ENCODE results near the gene SDHB.

Gene SDHB

DNA sequence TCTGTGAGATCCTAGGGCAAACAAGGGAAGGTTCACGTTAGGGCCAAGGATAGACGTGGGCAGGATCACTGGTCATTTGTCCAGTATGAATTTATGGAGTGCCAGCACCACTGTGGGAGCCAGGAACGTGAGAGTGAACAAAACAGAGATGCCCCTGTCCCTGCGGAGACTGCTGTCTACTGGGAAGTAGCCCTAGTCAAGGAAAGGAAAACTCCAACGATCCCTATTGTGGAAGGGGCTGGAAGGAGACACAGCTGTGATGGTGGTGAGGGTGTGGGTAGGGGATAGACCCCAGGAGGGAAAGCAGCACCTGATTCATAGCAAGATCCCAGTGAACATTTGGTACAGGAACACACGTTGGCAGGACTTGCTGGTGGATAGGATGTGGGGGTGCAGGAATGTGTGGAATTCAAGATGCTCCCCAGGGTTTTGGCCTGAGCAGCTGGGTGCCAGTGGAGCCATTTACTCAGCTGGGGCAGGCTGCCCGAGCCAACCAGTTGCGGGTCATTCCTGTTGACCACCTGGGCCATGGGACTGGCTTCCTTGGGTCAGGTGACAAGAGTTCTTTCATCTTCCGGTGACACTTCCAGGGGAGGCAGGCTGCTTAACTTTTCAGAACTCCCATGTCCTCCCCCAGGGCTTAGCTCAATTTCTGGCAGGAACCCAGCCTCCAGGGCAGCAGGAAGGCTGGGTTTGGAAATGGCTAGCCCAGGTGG, 40.9 kb downstream of the SDHB start:
- Histone ChIP-seq H3K4me1 (ENCODE audit: control insufficient read depth, insufficient read depth, low read depth, low read length) (peaks cover 50% of the 10 kb centered on the region), H2AK5ac (ENCODE audit: low read length, severe bottlenecking) (peak overlapping the region; percentile 90), H3K4ac (ENCODE audit: low read depth in 1 of 2, low read length in 2 of 2) (no peak overlapping the region), H3K9ac (ENCODE audit: low read length) (no peak overlapping the region), H2BK120ac (ENCODE audit: low read depth, low read length) (no peak overlapping the region), H3K9me3 (ENCODE audit: control insufficient read depth, low read length) (no peaks in the 10 kb centered on the region), H3K36me3 (ENCODE audit: control insufficient read depth in 1 of 2, insufficient read depth in 2 of 2, low read depth in 1 of 2, low read length in 2 of 2) (peaks cover 5 to 9% of the 10 kb centered on the region in 2 experiments), H3K27me3 (ENCODE audit: control insufficient read depth in 1 of 2, insufficient read depth in 1 of 2, low read length in 2 of 2) (no peaks in the 10 kb centered on the region), H4K8ac (ENCODE audit: low read length) (no peak overlapping the region), H3K4me3 (ENCODE audit: insufficient read depth in 1 of 2, low read depth in 1 of 2, low read length in 2 of 2) (no peak overlapping the region), H2BK12ac (ENCODE audit: low read length in 2 of 2) (no peak overlapping the region), H2BK5ac (ENCODE audit: low read depth, low read length, poor library complexity, severe bottlenecking) (peak overlapping the region; percentile 80), H3K23ac (ENCODE audit: low read length in 2 of 2) (no peak overlapping the region), H3K27ac (ENCODE audit: low read length, poor library complexity, severe bottlenecking) (peak overlapping the region; percentile 98), H3K14ac (ENCODE audit: low read length in 2 of 2) (no peak overlapping the region), H2AFZ (ENCODE audit: low read depth, low read length) (no peak overlapping the region), H3K18ac (ENCODE audit: low read depth in 1 of 2, low read length in 2 of 2) (no peak overlapping the region), H2BK15ac (ENCODE audit: low read depth, poor library complexity, severe bottlenecking) (no peak overlapping the region), H4K91ac (ENCODE audit: low read length) (no peak overlapping the region), H3K4me2 (ENCODE audit: low read length, poor library complexity, severe bottlenecking) (peak overlapping the region; percentile 8), H3K79me1 (replicated peaks; ENCODE audit: low read length, poor library complexity, severe bottlenecking) (no peaks in the 10 kb centered on the region)
- no peak for DNase-seq
- 79% methylated on average over 9 of the region's 9 CpGs for WGBS

DNA sequence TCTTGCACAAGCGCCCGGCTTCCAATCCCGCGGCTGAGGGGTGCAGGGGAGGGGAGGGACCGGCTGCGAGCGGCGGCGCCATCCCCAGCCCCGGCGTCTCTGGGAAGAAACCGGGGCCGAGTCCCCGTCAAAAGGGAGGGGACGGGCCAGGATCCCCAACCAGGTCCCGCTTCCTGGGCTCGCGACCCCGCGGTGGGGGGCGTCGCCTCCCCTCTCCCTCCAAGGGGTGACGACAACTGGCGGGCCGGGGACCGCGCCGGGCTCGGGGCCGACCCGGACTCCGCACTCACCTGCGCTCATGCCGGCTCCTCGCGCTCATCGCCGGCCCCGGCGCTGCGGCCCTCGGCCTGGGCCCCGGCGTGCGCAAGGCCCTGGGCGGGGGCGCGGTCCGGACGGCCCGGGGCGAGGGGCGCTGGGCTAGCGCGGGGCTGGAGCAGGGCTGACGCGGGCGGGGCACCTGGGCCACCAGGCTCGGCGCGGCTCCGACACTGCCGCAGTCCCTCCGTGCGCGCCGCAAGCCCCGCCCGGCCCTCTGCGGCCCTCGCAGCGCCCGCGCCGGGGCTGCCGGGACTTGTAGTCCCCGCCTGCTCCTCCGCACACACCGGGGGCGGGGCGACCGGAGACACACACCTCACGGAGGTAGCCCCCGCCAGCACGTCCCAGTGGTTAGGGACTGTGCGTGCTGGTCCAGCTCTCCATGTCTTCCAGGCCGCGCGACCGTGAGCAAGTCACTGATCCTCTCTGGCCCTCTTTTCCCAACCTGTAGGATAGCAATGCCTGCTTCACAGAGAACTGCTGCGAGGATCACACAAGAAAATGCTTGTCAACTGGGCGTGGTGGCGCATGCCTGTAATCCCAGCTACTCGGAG, 42.2 kb downstream of the SDHB start, which contains the start of gene ATP13A2:
TSS of gene ATP13A2 (minus strand) at position 490 of the 869 bp plus-strand sequence. CDS start at position 300, 190 bp downstream.
- Histone ChIP-seq H2BK5ac (ENCODE audit: low read depth, low read length, poor library complexity, severe bottlenecking) (peak within 1 kb of the TSS; percentile 79), H3K14ac (ENCODE audit: low read length in 2 of 2) (peak within 1 kb of the TSS in 1 of 2 experiments; percentile 66), H3K79me1 (replicated peaks; ENCODE audit: low read length, poor library complexity, severe bottlenecking) (peaks cover 3% of the 10 kb centered on the region), H4K8ac (ENCODE audit: low read length) (peak within 1 kb of the TSS; percentile 25), H2BK15ac (ENCODE audit: low read depth, poor library complexity, severe bottlenecking) (peak within 1 kb of the TSS; percentile 54), H3K4me1 (ENCODE audit: control insufficient read depth, insufficient read depth, low read depth, low read length) (peaks cover 53% of the 10 kb centered on the region), H4K91ac (ENCODE audit: low read length) (no peak within 1 kb of the TSS), H3K4me3 (ENCODE audit: insufficient read depth in 1 of 2, low read depth in 1 of 2, low read length in 2 of 2) (peak within 1 kb of the TSS; percentile 83 to 85), H2BK120ac (ENCODE audit: low read depth, low read length) (no peak within 1 kb of the TSS), H3K27me3 (ENCODE audit: control insufficient read depth in 1 of 2, insufficient read depth in 1 of 2, low read length in 2 of 2) (no peaks in the 10 kb centered on the region), H3K27ac (ENCODE audit: low read length, poor library complexity, severe bottlenecking) (peak within 1 kb of the TSS; percentile 98), H3K36me3 (ENCODE audit: control insufficient read depth in 1 of 2, insufficient read depth in 2 of 2, low read depth in 1 of 2, low read length in 2 of 2) (peaks cover 0 to 8% of the 10 kb centered on the region in 2 experiments), H2AFZ (ENCODE audit: low read depth, low read length) (peak within 1 kb of the TSS; percentile 94), H3K4ac (ENCODE audit: low read depth in 1 of 2, low read length in 2 of 2) (peak within 1 kb of the TSS; percentile 37 to 40), H3K9ac (ENCODE audit: low read length) (peak within 1 kb of the TSS; percentile 68), H3K4me2 (ENCODE audit: low read length, poor library complexity, severe bottlenecking) (peak within 1 kb of the TSS; percentile 95), H2BK12ac (ENCODE audit: low read length in 2 of 2) (peak within 1 kb of the TSS in 1 of 2 experiments; percentile 46), H2AK5ac (ENCODE audit: low read length, severe bottlenecking) (peak within 1 kb of the TSS; percentile 70), H3K18ac (ENCODE audit: low read depth in 1 of 2, low read length in 2 of 2) (peak within 1 kb of the TSS in 1 of 2 experiments; percentile 88), H3K9me3 (ENCODE audit: control insufficient read depth, low read length) (no peaks in the 10 kb centered on the region), H3K23ac (ENCODE audit: low read length in 2 of 2) (peak within 1 kb of the TSS in 1 of 2 experiments; percentile 95)
- peak; percentile 68 for DNase-seq
- 3% methylated on average over 72 of the region's 94 CpGs for WGBS

DNA sequence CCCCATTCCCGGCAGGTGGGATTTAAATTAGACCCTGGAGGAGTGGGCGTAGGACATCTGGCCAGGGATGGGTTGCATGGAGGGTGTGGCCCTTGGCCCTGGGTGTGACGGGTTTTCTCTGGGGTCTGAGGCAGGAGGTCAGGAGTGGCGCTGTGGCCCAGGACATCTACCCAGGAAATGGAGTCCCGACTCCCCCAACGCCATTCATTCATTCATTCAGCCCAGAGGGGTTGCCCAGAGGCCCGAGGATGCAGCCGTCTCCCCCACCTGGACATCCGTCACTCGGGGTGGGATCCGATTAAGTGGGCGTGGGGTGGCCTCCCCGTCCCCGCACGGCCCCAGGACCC, 42.8 kb downstream of the SDHB start:
- peak overlapping the region; percentile 19 for H3K27ac ChIP-seq (ENCODE audit: low read length, poor library complexity, severe bottlenecking)
- peak overlapping the region; percentile 79 for H2BK5ac ChIP-seq (ENCODE audit: low read depth, low read length, poor library complexity, severe bottlenecking)
- H3K4me2 ChIP-seq (ENCODE audit: low read length, poor library complexity, severe bottlenecking), result peak overlapping the region; percentile 95
- peaks cover 0 to 14% of the 10 kb centered on the region in 2 experiments for H3K36me3 ChIP-seq (ENCODE audit: control insufficient read depth in 1 of 2, insufficient read depth in 2 of 2, low read depth in 1 of 2, low read length in 2 of 2)
- no peaks in the 10 kb centered on the region for H3K9me3 ChIP-seq (ENCODE audit: control insufficient read depth, low read length)
- DNase-seq, result peak; percentile 6
- no peak overlapping the region for H2BK120ac ChIP-seq (ENCODE audit: low read depth, low read length)
- peak overlapping the region; percentile 83 to 85 for H3K4me3 ChIP-seq (ENCODE audit: insufficient read depth in 1 of 2, low read depth in 1 of 2, low read length in 2 of 2)
- H2AK5ac ChIP-seq (ENCODE audit: low read length, severe bottlenecking), result peak overlapping the region; percentile 35
- WGBS, result 3% methylated on average over 12 of the region's 15 CpGs
- peak overlapping the region in 1 of 2 experiments; percentile 66 for H3K14ac ChIP-seq (ENCODE audit: low read length in 2 of 2)
- H2AFZ ChIP-seq (ENCODE audit: low read depth, low read length), result peak overlapping the region; percentile 56
- H3K79me1 ChIP-seq (replicated peaks; ENCODE audit: low read length, poor library complexity, severe bottlenecking), result peaks cover 3% of the 10 kb centered on the region
- H2BK15ac ChIP-seq (ENCODE audit: low read depth, poor library complexity, severe bottlenecking), result peak overlapping the region; percentile 54
- H4K91ac ChIP-seq (ENCODE audit: low read length), result no peak overlapping the region
- H4K8ac ChIP-seq (ENCODE audit: low read length), result peak overlapping the region; percentile 3
- H3K4me1 ChIP-seq (ENCODE audit: control insufficient read depth, insufficient read depth, low read depth, low read length), result peaks cover 51% of the 10 kb centered on the region
- peak overlapping the region; percentile 68 for H3K9ac ChIP-seq (ENCODE audit: low read length)
- H2BK12ac ChIP-seq (ENCODE audit: low read length in 2 of 2), result peak overlapping the region in 1 of 2 experiments; percentile 46
- peak overlapping the region in 1 of 2 experiments; percentile 40 for H3K4ac ChIP-seq (ENCODE audit: low read depth in 1 of 2, low read length in 2 of 2)
- peak overlapping the region in 1 of 2 experiments; percentile 88 for H3K18ac ChIP-seq (ENCODE audit: low read depth in 1 of 2, low read length in 2 of 2)
- peak overlapping the region in 1 of 2 experiments; percentile 95 for H3K23ac ChIP-seq (ENCODE audit: low read length in 2 of 2)
- H3K27me3 ChIP-seq (ENCODE audit: control insufficient read depth in 1 of 2, insufficient read depth in 1 of 2, low read length in 2 of 2), result no peaks in the 10 kb centered on the region

DNA sequence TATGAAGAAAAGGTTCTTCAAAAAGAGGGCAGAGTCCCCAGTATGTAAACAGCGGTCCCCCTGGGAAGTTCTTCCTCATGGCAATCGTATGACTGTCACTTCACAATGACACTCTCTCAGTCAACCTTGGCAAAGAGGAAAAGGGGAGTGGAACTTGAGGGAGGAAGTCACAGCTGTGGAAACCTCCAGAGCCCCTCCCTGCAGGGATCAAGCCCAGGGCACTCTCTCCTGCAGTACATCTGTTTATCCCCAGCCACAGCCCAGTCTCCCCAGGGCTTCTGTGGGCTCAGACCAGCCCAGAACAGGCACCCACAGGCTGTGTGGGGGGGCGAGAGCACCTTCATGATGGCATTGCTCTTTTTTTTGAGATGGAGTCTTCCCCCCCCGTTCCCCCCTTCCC, 44.1 kb downstream of the SDHB start:
- H3K79me1 ChIP-seq (replicated peaks; ENCODE audit: low read length, poor library complexity, severe bottlenecking), result peaks cover 10% of the 10 kb centered on the region
- H4K91ac ChIP-seq (ENCODE audit: low read length), result no peak overlapping the region
- peaks cover 45% of the 10 kb centered on the region for H3K4me1 ChIP-seq (ENCODE audit: control insufficient read depth, insufficient read depth, low read depth, low read length)
- no peak overlapping the region for H3K14ac ChIP-seq (ENCODE audit: low read length in 2 of 2)
- H2AK5ac ChIP-seq (ENCODE audit: low read length, severe bottlenecking), result no peak overlapping the region
- H2AFZ ChIP-seq (ENCODE audit: low read depth, low read length), result no peak overlapping the region
- no peak overlapping the region for H2BK5ac ChIP-seq (ENCODE audit: low read depth, low read length, poor library complexity, severe bottlenecking)
- H3K9me3 ChIP-seq (ENCODE audit: control insufficient read depth, low read length), result no peaks in the 10 kb centered on the region
- no peak overlapping the region for H3K4me3 ChIP-seq (ENCODE audit: insufficient read depth in 1 of 2, low read depth in 1 of 2, low read length in 2 of 2)
- H3K23ac ChIP-seq (ENCODE audit: low read length in 2 of 2), result no peak overlapping the region
- peaks cover 9 to 26% of the 10 kb centered on the region in 2 experiments for H3K36me3 ChIP-seq (ENCODE audit: control insufficient read depth in 1 of 2, insufficient read depth in 2 of 2, low read depth in 1 of 2, low read length in 2 of 2)
- no peaks in the 10 kb centered on the region for H3K27me3 ChIP-seq (ENCODE audit: control insufficient read depth in 1 of 2, insufficient read depth in 1 of 2, low read length in 2 of 2)
- no peak overlapping the region for H2BK120ac ChIP-seq (ENCODE audit: low read depth, low read length)
- H2BK12ac ChIP-seq (ENCODE audit: low read length in 2 of 2), result no peak overlapping the region
- no peak overlapping the region for H2BK15ac ChIP-seq (ENCODE audit: low read depth, poor library complexity, severe bottlenecking)
- no peak overlapping the region for H3K18ac ChIP-seq (ENCODE audit: low read depth in 1 of 2, low read length in 2 of 2)
- peak overlapping the region; percentile 5 for H3K4me2 ChIP-seq (ENCODE audit: low read length, poor library complexity, severe bottlenecking)
- no peak overlapping the region for H3K27ac ChIP-seq (ENCODE audit: low read length, poor library complexity, severe bottlenecking)
- H4K8ac ChIP-seq (ENCODE audit: low read length), result no peak overlapping the region
- WGBS, result 94% methylated on average over 3 of the region's 4 CpGs
- DNase-seq, result peak; percentile 8
- H3K4ac ChIP-seq (ENCODE audit: low read depth in 1 of 2, low read length in 2 of 2), result no peak overlapping the region
- no peak overlapping the region for H3K9ac ChIP-seq (ENCODE audit: low read length)

All from mesenchymal stem cell (in vitro differentiated cells and primary cell).